Measurements from ENCODE around the gene AP5Z1. TPM values are rescaled to one million over a fixed set of nuclear protein-coding genes. Genes with fewer than 3 reads are reported as not detected.

The AP5Z1 gene
- total RNA-seq, 1 experiment from 2014 or later = 26.5 TPM

DNA sequence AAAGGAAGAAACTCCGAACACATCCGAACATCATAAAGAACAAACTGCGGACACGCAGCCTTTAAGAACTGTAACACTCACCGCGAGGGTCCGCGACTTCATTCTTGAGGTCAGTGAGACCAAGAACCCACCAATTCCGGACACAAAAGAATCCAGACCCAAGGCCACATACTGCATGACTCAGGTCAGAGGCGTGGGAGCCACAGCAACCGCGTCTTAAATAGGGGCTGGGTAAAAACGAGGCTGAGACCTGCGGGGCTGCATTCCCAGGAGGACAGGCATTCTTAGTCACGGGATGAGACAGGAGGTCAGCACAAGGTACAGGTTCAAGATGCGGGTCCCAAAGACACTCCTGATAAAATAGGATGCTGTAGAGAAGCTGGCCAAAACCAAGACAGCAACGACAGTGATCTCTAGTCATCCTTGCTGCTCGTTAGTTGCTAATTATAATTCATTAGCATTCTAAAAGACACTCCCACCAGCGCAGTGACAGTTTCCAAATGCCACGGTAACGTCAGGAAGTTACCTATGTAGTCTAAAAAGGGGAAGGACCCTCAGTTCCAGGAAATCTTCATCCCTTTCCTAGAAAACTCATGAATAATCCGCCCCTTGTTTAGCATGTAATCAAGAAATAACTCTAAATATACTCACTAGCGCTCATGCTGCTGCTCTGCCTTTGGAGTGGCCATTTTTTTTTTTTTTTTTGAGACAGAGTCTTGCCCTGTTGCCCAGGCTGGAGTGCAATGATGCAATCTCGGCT is 19.3 kb downstream of the AP5Z1 start:
- H3K36me3 Mint-ChIP-seq (ENCODE audit: insufficient read depth, unreplicated experiment) = peaks cover 26% of the 10 kb centered on the region
- H3K4me1 Mint-ChIP-seq (ENCODE audit: insufficient read depth, unreplicated experiment) = no peaks in the 10 kb centered on the region
- H3K27ac Mint-ChIP-seq (ENCODE audit: low read depth, unreplicated experiment) = no peak overlapping the region
- no peak for TF ChIP-seq CTCF (IDR thresholded peaks at IDR 0.05; ENCODE audit: unreplicated experiment)
- no peaks in the 10 kb centered on the region for H3K9me3 Mint-ChIP-seq (ENCODE audit: unreplicated experiment)
- CTCF ChIA-PET = interaction anchor here (0.7 kb wide), 1 partner anchor 654 kb away, joined by 4 read pairs; no protein-coding TSS in a partner anchor
- no peak for DNase-seq (ENCODE audit: unreplicated experiment)
- TSS peak; percentile 15 for BruUV-seq (replicated peaks)
- intact Hi-C loops (cut with micrococcal nuclease) = no loop called here
- no peaks in the 10 kb centered on the region for H3K27me3 Mint-ChIP-seq (ENCODE audit: insufficient read depth, unreplicated experiment)
- POLR2A ChIA-PET = interaction anchor here (1.3 kb wide), 1 partner anchor 19 kb away, joined by 4 read pairs; the partner anchor contains the start of gene AP5Z1
- no peak overlapping the region for H3K4me3 Mint-ChIP-seq (ENCODE audit: unreplicated experiment)

DNA sequence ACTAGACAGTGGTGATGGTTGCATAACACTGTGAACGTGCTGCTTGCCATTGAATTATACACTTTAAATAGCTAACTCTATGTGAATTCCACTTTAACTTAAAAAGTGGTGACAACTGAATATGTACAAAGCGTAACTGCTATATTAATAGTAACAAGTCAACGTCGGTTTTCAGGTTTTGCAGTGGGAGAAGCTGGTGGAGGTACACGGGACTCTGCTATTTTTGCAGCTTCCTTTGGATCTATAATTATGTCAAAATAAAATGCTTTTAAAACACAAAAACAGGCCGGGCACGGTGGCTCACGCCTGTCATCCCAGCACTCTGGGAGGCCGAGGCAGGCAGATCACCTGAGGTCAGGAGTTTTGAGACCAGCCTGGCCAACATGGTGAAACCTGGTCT is 21.0 kb downstream of the AP5Z1 start:
- no peak for DNase-seq (ENCODE audit: unreplicated experiment)
- H3K4me3 Mint-ChIP-seq (ENCODE audit: unreplicated experiment) = no peak overlapping the region
- no peaks in the 10 kb centered on the region for H3K9me3 Mint-ChIP-seq (ENCODE audit: unreplicated experiment)
- no TSS peak for BruUV-seq (replicated peaks)
- no peaks in the 10 kb centered on the region for H3K27me3 Mint-ChIP-seq (ENCODE audit: insufficient read depth, unreplicated experiment)
- ChIA-PET POLR2A (no interaction called here), CTCF (interaction anchor here (0.8 kb wide), 1 partner anchor 14 kb away, joined by 4 read pairs; no protein-coding TSS in a partner anchor)
- no peaks in the 10 kb centered on the region for H3K4me1 Mint-ChIP-seq (ENCODE audit: insufficient read depth, unreplicated experiment)
- intact Hi-C loops (cut with micrococcal nuclease) = no loop called here
- no peak for TF ChIP-seq CTCF (IDR thresholded peaks at IDR 0.05; ENCODE audit: unreplicated experiment)
- no peak overlapping the region for H3K27ac Mint-ChIP-seq (ENCODE audit: low read depth, unreplicated experiment)
- peaks cover 15% of the 10 kb centered on the region for H3K36me3 Mint-ChIP-seq (ENCODE audit: insufficient read depth, unreplicated experiment)

DNA sequence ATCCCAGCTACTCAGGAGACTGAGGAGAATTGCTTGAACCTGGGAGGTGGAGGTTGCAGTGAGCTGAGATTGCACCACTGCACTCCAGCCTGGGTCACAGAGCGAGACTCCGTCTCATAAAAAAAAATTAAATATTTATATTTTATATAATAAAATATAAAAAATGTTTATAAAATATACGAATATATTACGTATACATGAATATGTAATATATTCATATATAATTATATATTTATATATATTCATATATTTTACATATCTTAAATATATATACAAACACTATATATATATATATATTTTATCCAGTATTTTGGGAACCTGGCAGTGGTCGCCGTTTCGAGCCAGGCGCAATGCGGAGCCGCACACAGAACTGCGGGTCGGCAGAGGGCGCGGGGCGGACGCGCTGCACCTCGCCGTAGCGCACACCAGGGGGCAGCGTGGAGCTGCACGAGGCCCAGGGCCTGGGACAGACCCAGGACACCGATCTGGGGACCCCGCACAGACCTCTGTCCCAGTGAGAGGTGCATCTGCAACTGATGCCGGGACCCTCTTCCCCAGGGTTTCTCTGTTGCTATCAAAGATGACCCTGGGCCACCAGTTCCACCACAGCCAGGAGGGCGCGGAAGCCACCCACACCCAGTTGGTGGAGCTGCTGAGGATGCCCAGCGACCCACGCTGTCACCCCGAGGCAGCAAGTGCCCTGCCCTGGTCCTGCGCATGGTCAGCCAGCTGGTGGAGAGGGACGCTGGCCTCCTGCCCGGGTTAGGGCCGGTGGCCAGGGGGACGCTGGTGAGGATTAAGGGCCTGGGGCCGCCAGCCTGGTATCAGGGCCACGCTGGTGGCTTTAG is 22.7 kb downstream of the AP5Z1 start:
- Mint-ChIP-seq H3K4me3 (ENCODE audit: unreplicated experiment) (no peak overlapping the region), H3K27ac (ENCODE audit: low read depth, unreplicated experiment) (no peak overlapping the region), H3K9me3 (ENCODE audit: unreplicated experiment) (no peaks in the 10 kb centered on the region), H3K4me1 (ENCODE audit: insufficient read depth, unreplicated experiment) (no peaks in the 10 kb centered on the region), H3K27me3 (ENCODE audit: insufficient read depth, unreplicated experiment) (no peaks in the 10 kb centered on the region), H3K36me3 (ENCODE audit: insufficient read depth, unreplicated experiment) (peaks cover 10% of the 10 kb centered on the region)
- CTCF ChIA-PET = interaction anchor here (0.7 to 3.4 kb wide), 9 partner anchors 13 to 490 kb away, joined by 3 to 24 read pairs (median 3); partner anchors contain the start of gene AP5Z1
- BruUV-seq (replicated peaks) = no TSS peak
- POLR2A ChIA-PET = interaction anchor here (0.5 to 1.4 kb wide), 2 partner anchors 23 to 254 kb away, joined by 3 read pairs; partner anchors contain the start of gene AP5Z1
- peak; percentile 87 for TF ChIP-seq CTCF (IDR thresholded peaks at IDR 0.05; ENCODE audit: unreplicated experiment)
- peak; percentile 36 for DNase-seq (ENCODE audit: unreplicated experiment)
- intact Hi-C loops (cut with micrococcal nuclease) = loop anchor here (1.0 kb wide), 1 partner anchor 287 kb away; no protein-coding TSS in a partner anchor

Data from MCF 10A (cell line).